ENCODE results near the gene FHOD3. TPM values are rescaled to one million over a fixed set of nuclear protein-coding genes. Genes with fewer than 3 reads are reported as not detected.

FHOD3 gene
- total and polyA plus RNA-seq, 2 donors (not counting 1 experiment from before 2014, with no cell fraction given): not detected

- DNase-seq (no peak), ATAC-seq (ENCODE audit: low read depth) (no peak)
- no peak overlapping the region for H3K27ac ChIP-seq (ENCODE audit: low read length in 2 of 2)
- no peaks in the 10 kb centered on the region for H4K20me1 ChIP-seq (ENCODE audit: control insufficient read depth, insufficient read depth, low read length, poor library complexity, severe bottlenecking)
- H3K9me3 ChIP-seq (ENCODE audit: control extremely low read depth in 1 of 3, control insufficient read depth in 2 of 3, insufficient read depth in 1 of 3, low read length in 2 of 3): no peaks in the 10 kb centered on the region
- no peak overlapping the region for H2AFZ ChIP-seq (ENCODE audit: insufficient read depth, low read depth, low read length, poor library complexity, severe bottlenecking)
- ChIA-PET POLR2A (no interaction called here), CTCF (interaction anchor here (0.9 kb wide), 1 partner anchor 12 kb away, joined by 3 read pairs; no protein-coding TSS in a partner anchor)
- no peak overlapping the region for H3K4me2 ChIP-seq (replicated peaks; ENCODE audit: low read depth, low read length, poor library complexity, severe bottlenecking)
- no CpG with 5 or more reads among the region's 2 CpGs for WGBS (ENCODE audit: insufficient coverage)
- H3K9ac ChIP-seq (ENCODE audit: low read length): no peak overlapping the region
- no peaks in the 10 kb centered on the region for H3K27me3 ChIP-seq (replicated peaks in 1 of 4; ENCODE audit: control extremely low read depth in 1 of 4, control insufficient read depth in 3 of 4, insufficient read depth in 4 of 4, low read length in 3 of 4)
- no peaks in the 10 kb centered on the region for H3K27me3 Mint-ChIP-seq
- H3K4me3 ChIP-seq (ENCODE audit: control extremely low read depth in 1 of 5, extremely low read depth in 1 of 5, insufficient read depth in 1 of 5, low read depth in 2 of 5, low read length in 4 of 5): no peak overlapping the region
- no peaks in the 10 kb centered on the region for H3K79me2 ChIP-seq (ENCODE audit: control insufficient read depth, insufficient read depth, low read length)
- peaks cover 2% of the 10 kb centered on the region for H3K4me1 Mint-ChIP-seq
- intact Hi-C loops (cut with micrococcal nuclease): loop anchor here (10.0 kb wide), 1 partner anchor 1830 kb away; no protein-coding TSS in a partner anchor
- TF ChIP-seq EZH2 (IDR thresholded peaks at IDR 0.05; ENCODE audit: borderline replicate concordance, insufficient read depth, low read depth, low read length, poor library complexity, severe bottlenecking): no peak
- peaks cover 0 to 3% of the 10 kb centered on the region in 2 donors for H3K4me1 ChIP-seq (ENCODE audit: control insufficient read depth in 2 of 2, insufficient read depth in 2 of 2, low read length in 2 of 2)
- H3K9me3 Mint-ChIP-seq (ENCODE audit: insufficient read depth): no peaks in the 10 kb centered on the region
- no peak overlapping the region for H3K4me3 Mint-ChIP-seq
- peaks cover 13 to 62% of the 10 kb centered on the region in 2 experiments for H3K36me3 ChIP-seq (replicated peaks in 1 of 2; ENCODE audit: control extremely low read depth in 1 of 2, control insufficient read depth in 1 of 2, extremely low read depth in 1 of 2, insufficient read depth in 2 of 2, low read length in 1 of 2)
- no peak overlapping the region for H3K27ac Mint-ChIP-seq
These were observed 507.6 kb downstream of the FHOD3 start for GRCh38 chr18:36805105-36805504.

- intact Hi-C loops (cut with micrococcal nuclease): loop anchor here (2.0 to 10.0 kb wide), 3 partner anchors 792 to 1834 kb away; no protein-coding TSS in a partner anchor
- Histone ChIP-seq H3K4me2 (replicated peaks; ENCODE audit: low read depth, low read length, poor library complexity, severe bottlenecking) (no peak overlapping the region), H4K20me1 (ENCODE audit: control insufficient read depth, insufficient read depth, low read length, poor library complexity, severe bottlenecking) (no peaks in the 10 kb centered on the region), H3K4me3 (ENCODE audit: control extremely low read depth in 1 of 5, extremely low read depth in 1 of 5, insufficient read depth in 1 of 5, low read depth in 2 of 5, low read length in 4 of 5) (no peak overlapping the region), H3K4me1 (ENCODE audit: control insufficient read depth in 2 of 2, insufficient read depth in 2 of 2, low read length in 2 of 2) (peaks cover 0 to 3% of the 10 kb centered on the region in 2 donors), H3K79me2 (ENCODE audit: control insufficient read depth, insufficient read depth, low read length) (no peaks in the 10 kb centered on the region), H3K27ac (ENCODE audit: low read length in 2 of 2) (no peak overlapping the region), H3K9me3 (ENCODE audit: control extremely low read depth in 1 of 3, control insufficient read depth in 2 of 3, insufficient read depth in 1 of 3, low read length in 2 of 3) (no peaks in the 10 kb centered on the region), H3K9ac (ENCODE audit: low read length) (no peak overlapping the region), H3K36me3 (replicated peaks in 1 of 2; ENCODE audit: control extremely low read depth in 1 of 2, control insufficient read depth in 1 of 2, extremely low read depth in 1 of 2, insufficient read depth in 2 of 2, low read length in 1 of 2) (peaks cover 9 to 37% of the 10 kb centered on the region in 2 experiments), H3K27me3 (replicated peaks in 1 of 4; ENCODE audit: control extremely low read depth in 1 of 4, control insufficient read depth in 3 of 4, insufficient read depth in 4 of 4, low read length in 3 of 4) (no peaks in the 10 kb centered on the region), H2AFZ (ENCODE audit: insufficient read depth, low read depth, low read length, poor library complexity, severe bottlenecking) (no peak overlapping the region)
- no peak for DNase-seq
- no peak overlapping the region for H3K4me3 Mint-ChIP-seq
- ATAC-seq (ENCODE audit: low read depth): no peak
- no peak overlapping the region for H3K27ac Mint-ChIP-seq
- no peaks in the 10 kb centered on the region for H3K27me3 Mint-ChIP-seq
- no peak for TF ChIP-seq CTCF (IDR thresholded peaks at IDR 0.05)
- no peaks in the 10 kb centered on the region for H3K9me3 Mint-ChIP-seq (ENCODE audit: insufficient read depth)
- CTCF ChIA-PET: interaction anchor here (0.9 to 3.3 kb wide), 10 partner anchors 10 to 791 kb away, joined by 3 to 20 read pairs (median 4); partner anchors contain the start of genes KIAA1328 and TPGS2
- POLR2A ChIA-PET: no interaction called here
- WGBS (ENCODE audit: insufficient coverage): 100% methylated on average over 1 of the region's 2 CpGs
- H3K4me1 Mint-ChIP-seq: peaks cover 2% of the 10 kb centered on the region
These were observed 511.2 kb downstream of the FHOD3 start for GRCh38 chr18:36808681-36809080.

All from B cell (primary cell).